ENCODE data around the gene KCNMB3.
"Not testable (repeated sequence)": the region's sequence is repeated elsewhere in the genome, so short reads cannot be mapped to it uniquely, and the experiment has no call there.

KCNMB3 gene

GRCh38 chr3:179244878-179245277 lies 6.0 kb downstream of the KCNMB3 start:
- no peaks in the 10 kb centered on the region for H3K9me3 ChIP-seq (ENCODE audit: insufficient read depth, low read length)
- H3K9ac ChIP-seq (ENCODE audit: low read length) = no peak overlapping the region
- no peaks in the 10 kb centered on the region for H3K4me1 ChIP-seq (ENCODE audit: low read length)
- no peaks in the 10 kb centered on the region for H3K79me2 ChIP-seq (ENCODE audit: low read length)
- no peak for TF ChIP-seq CTCF (IDR thresholded peaks at IDR 0.05; ENCODE audit: low read depth, low read length)
- no peaks in the 10 kb centered on the region for H3K36me3 ChIP-seq (replicated peaks; ENCODE audit: low read depth, low read length)
- no peak overlapping the region for H3K27ac ChIP-seq (ENCODE audit: low read length)
- H3K27me3 ChIP-seq (ENCODE audit: low read depth, low read length) = no peaks in the 10 kb centered on the region
- no peaks in the 10 kb centered on the region for H4K20me1 ChIP-seq (ENCODE audit: insufficient read depth, low read length)
- H3K4me2 ChIP-seq (ENCODE audit: low read length) = no peak overlapping the region
- H3K4me3 ChIP-seq (ENCODE audit: low read length) = no peak overlapping the region
- no peak overlapping the region for H2AFZ ChIP-seq (ENCODE audit: low read depth, low read length)

- not testable (repeated sequence) for H2AFZ ChIP-seq (ENCODE audit: low read depth, low read length); H3K36me3 ChIP-seq (replicated peaks; ENCODE audit: low read depth, low read length); H3K79me2 ChIP-seq (ENCODE audit: low read length)
Measured at GRCh38 chr3:179242859-179243258, 8.1 kb downstream of the KCNMB3 start.

DNA sequence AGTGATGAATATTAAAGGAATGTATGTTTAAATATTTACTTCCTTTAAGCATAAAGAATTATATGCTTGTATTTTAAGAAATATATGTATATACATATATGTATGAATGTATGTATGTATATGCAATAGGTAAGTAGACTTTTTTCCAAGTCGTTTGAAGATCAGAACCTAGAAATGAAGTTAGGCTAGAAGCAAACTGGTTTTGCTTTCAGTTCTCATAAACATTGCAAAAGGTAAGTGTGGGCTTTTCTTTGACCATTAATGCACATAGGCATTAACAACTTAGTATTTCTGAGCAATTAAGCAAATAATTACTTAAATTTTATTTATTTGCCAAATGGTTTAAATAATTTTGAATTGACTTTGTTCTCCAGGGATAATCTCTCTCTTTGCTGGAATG lies 10.6 kb downstream of the KCNMB3 start:
- H3K4me1 ChIP-seq (ENCODE audit: low read length); H3K27me3 ChIP-seq (ENCODE audit: low read depth, low read length); H3K9me3 ChIP-seq (ENCODE audit: insufficient read depth, low read length); H3K79me2 ChIP-seq (ENCODE audit: low read length); H3K9ac ChIP-seq (ENCODE audit: low read length); H3K4me2 ChIP-seq (ENCODE audit: low read length); H3K27ac ChIP-seq (ENCODE audit: low read length); H2AFZ ChIP-seq (ENCODE audit: low read depth, low read length); H4K20me1 ChIP-seq (ENCODE audit: insufficient read depth, low read length); H3K36me3 ChIP-seq (replicated peaks; ENCODE audit: low read depth, low read length); H3K4me3 ChIP-seq (ENCODE audit: low read length): not testable (repeated sequence)

More at GRCh38 chr3:179242859-179243258, 8.1 kb downstream of the KCNMB3 start:
- H3K9me3 ChIP-seq (ENCODE audit: insufficient read depth, low read length); H3K27ac ChIP-seq (ENCODE audit: low read length); H3K4me3 ChIP-seq (ENCODE audit: low read length); H3K27me3 ChIP-seq (ENCODE audit: low read depth, low read length); H3K9ac ChIP-seq (ENCODE audit: low read length); H4K20me1 ChIP-seq (ENCODE audit: insufficient read depth, low read length); H3K4me2 ChIP-seq (ENCODE audit: low read length); H3K4me1 ChIP-seq (ENCODE audit: low read length): not testable (repeated sequence)

DNA sequence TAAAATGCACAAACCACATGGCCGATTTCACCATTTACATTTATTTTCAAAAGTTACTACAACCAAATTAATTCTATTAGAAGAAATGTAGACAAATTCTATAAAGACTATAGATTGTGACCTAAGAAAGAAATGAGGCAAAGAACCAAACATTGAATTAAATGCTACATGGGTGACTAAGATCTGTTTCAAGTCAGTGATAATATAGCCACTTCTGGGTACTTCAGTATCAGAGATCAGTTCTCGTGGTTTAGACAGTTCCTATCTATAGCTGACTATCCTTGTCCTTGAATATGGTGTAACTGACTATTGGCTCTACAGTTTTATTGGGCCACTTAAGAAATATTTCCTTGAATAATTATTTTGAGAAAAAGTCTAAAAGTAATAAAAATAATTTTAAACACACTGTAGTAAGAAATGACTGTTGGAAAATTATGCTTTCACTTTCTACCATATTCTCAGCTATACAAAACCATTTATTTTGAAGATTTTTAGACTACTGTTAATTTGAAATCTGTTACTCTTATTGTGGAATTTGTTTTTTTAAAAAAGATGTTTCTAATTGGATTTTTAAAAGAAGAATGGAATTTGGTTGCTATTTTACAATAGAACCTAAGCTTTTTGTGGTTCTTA lies 14.1 kb downstream of the KCNMB3 start:
- Histone ChIP-seq H3K4me2 (ENCODE audit: low read length) (peak overlapping the region; percentile 16; the same call in 1 of the 2 replicates), H3K27me3 (ENCODE audit: low read depth, low read length) (no peaks in the 10 kb centered on the region), H2AFZ (ENCODE audit: low read depth, low read length) (no peak overlapping the region), H3K4me3 (ENCODE audit: low read length) (no peak overlapping the region), H3K4me1 (ENCODE audit: low read length) (0 out of 2 replicates have a peak, but pooled peaks cover 4% of the 10 kb centered on the region), H3K27ac (ENCODE audit: low read length) (no peak overlapping the region), H4K20me1 (ENCODE audit: insufficient read depth, low read length) (no peaks in the 10 kb centered on the region), H3K9me3 (ENCODE audit: insufficient read depth, low read length) (no peaks in the 10 kb centered on the region), H3K36me3 (replicated peaks; ENCODE audit: low read depth, low read length) (peaks cover 12% of the 10 kb centered on the region), H3K9ac (ENCODE audit: low read length) (no peak overlapping the region), H3K79me2 (ENCODE audit: low read length) (no peaks in the 10 kb centered on the region)
- TF ChIP-seq CTCF (IDR thresholded peaks at IDR 0.05; ENCODE audit: low read depth, low read length) (no peak), EZH2phosphoT487 (IDR thresholded peaks at IDR 0.05; ENCODE audit: low read depth) (no peak)

GRCh38 chr3:179234199-179234598 lies 16.7 kb downstream of the KCNMB3 start:
- H3K79me2 ChIP-seq (ENCODE audit: low read length) = no peaks in the 10 kb centered on the region
- H3K27me3 ChIP-seq (ENCODE audit: low read depth, low read length) = no peaks in the 10 kb centered on the region
- H4K20me1 ChIP-seq (ENCODE audit: insufficient read depth, low read length) = no peaks in the 10 kb centered on the region
- H3K9ac ChIP-seq (ENCODE audit: low read length) = no peak overlapping the region
- TF ChIP-seq CTCF (IDR thresholded peaks at IDR 0.05; ENCODE audit: low read depth, low read length) (no peak), EZH2phosphoT487 (IDR thresholded peaks at IDR 0.05; ENCODE audit: low read depth) (no peak)
- 0 out of 2 replicates have a peak, but pooled peaks cover 4% of the 10 kb centered on the region for H3K4me1 ChIP-seq (ENCODE audit: low read length)
- H3K36me3 ChIP-seq (replicated peaks; ENCODE audit: low read depth, low read length) = peaks cover 15% of the 10 kb centered on the region
- no peak overlapping the region for H3K4me3 ChIP-seq (ENCODE audit: low read length)
- no peak overlapping the region for H2AFZ ChIP-seq (ENCODE audit: low read depth, low read length)
- H3K27ac ChIP-seq (ENCODE audit: low read length) = no peak overlapping the region
- no peak overlapping the region for H3K4me2 ChIP-seq (ENCODE audit: low read length)
- no peaks in the 10 kb centered on the region for H3K9me3 ChIP-seq (ENCODE audit: insufficient read depth, low read length)

Measured in OCI-LY3 (cell line).